BLaER1 (cell line): ENCODE measurements around the gene DTWD1.
"Not testable (repeated sequence)": the region's sequence is repeated elsewhere in the genome, so short reads cannot be mapped to it uniquely, and the experiment has no call there.

ENCODE experiments used
- H3K27ac ChIP-seq: shearing (Covaris generic); formaldehyde crosslinking; 2 replicates; pipeline ENCODE4 v1.8.1; 2022
- H3K27me3 ChIP-seq: shearing (Covaris generic); formaldehyde crosslinking; 2 replicates; pipeline ENCODE4 v1.8.1; 2022
- H3K36me3 ChIP-seq: shearing (Covaris generic); formaldehyde crosslinking; 2 replicates; pipeline ENCODE4 v1.8.1; 2022
- H3K4me1 ChIP-seq: shearing (Covaris generic); formaldehyde crosslinking; 2 replicates; pipeline ENCODE4 v1.8.1; 2022
- H3K4me2 ChIP-seq: shearing (Covaris generic); formaldehyde crosslinking; 2 replicates; pipeline ENCODE4 v1.8.1; 2022
- H3K4me3 ChIP-seq: shearing (Covaris generic); formaldehyde crosslinking; 2 replicates; pipeline ENCODE4 v1.8.1; 2022
- H3K9ac ChIP-seq: shearing (Covaris generic); formaldehyde crosslinking; 2 replicates; pipeline ENCODE4 v1.8.1; 2022
- H3K9me3 ChIP-seq: shearing (Covaris generic); formaldehyde crosslinking; 2 replicates; pipeline ENCODE4 v1.8.1; 2022
- H4K20me1 ChIP-seq: shearing (Covaris generic); formaldehyde crosslinking; 2 replicates; pipeline ENCODE4 v1.8.1; 2022
- Cebpa-rat ChIP-seq: shearing (Covaris generic); IDR thresholded peaks from 2 replicates; pipeline ENCODE4 v1.8.1; 2022

DTWD1 gene

GRCh38 chr15:49620658-49621368 lies at the start of gene DTWD1, which contains the start of gene FAM227B:
TSS of gene DTWD1 (plus strand) at chr15:49621048. CDS start at chr15:49625168, 4,120 bp downstream.
TSS of gene FAM227B (minus strand) at chr15:49620818. CDS start at chr15:49615171, 5,647 bp downstream.
- TF ChIP-seq Cebpa-rat, result peak; percentile 92

GRCh38 chr15:49573421-49573820 lies 47.4 kb upstream of the DTWD1 start:
- Histone ChIP-seq H3K9me3 (no peaks in the 10 kb centered on the region; the same call in 1 of the 2 replicates), H4K20me1 (no peaks in the 10 kb centered on the region), H3K27ac (no peak overlapping the region), H3K27me3 (no peaks in the 10 kb centered on the region), H3K36me3 (no peaks in the 10 kb centered on the region), H3K4me3 (no peak overlapping the region), H3K4me2 (no peak overlapping the region), H3K9ac (no peak overlapping the region), H3K4me1 (no peaks in the 10 kb centered on the region)
- TF ChIP-seq Cebpa-rat, result no peak

More at GRCh38 chr15:49620658-49621368, at the start of gene DTWD1, which contains the start of gene FAM227B:
- Histone ChIP-seq H3K4me3 (peak within 1 kb of the TSS; percentile 78), H3K9ac (peak within 1 kb of the TSS; percentile 90), H3K4me1 (peaks cover 14% of the 10 kb centered on the region), H3K9me3 (peaks cover 26% of the 10 kb centered on the region), H4K20me1 (no peaks in the 10 kb centered on the region), H3K27me3 (no peaks in the 10 kb centered on the region), H3K4me2 (peak within 1 kb of the TSS; percentile 79), H3K27ac (peak within 1 kb of the TSS; percentile 88), H3K36me3 (peaks cover 20% of the 10 kb centered on the region)

- Histone ChIP-seq H3K4me1 (no peaks in the 10 kb centered on the region), H3K9ac (no peak overlapping the region), H3K4me2 (no peak overlapping the region), H4K20me1 (no peaks in the 10 kb centered on the region), H3K27me3 (no peaks in the 10 kb centered on the region), H3K27ac (no peak overlapping the region), H3K9me3 (peaks cover 7% of the 10 kb centered on the region; the same call in 1 of the 2 replicates), H3K36me3 (no peaks in the 10 kb centered on the region), H3K4me3 (no peak overlapping the region)
- TF ChIP-seq Cebpa-rat, result no peak
Measured at GRCh38 chr15:49589030-49589429, 31.8 kb upstream of the DTWD1 start.

- H3K4me1 ChIP-seq, H3K9ac ChIP-seq, H3K9me3 ChIP-seq, H3K27me3 ChIP-seq, H3K27ac ChIP-seq, H3K36me3 ChIP-seq, H4K20me1 ChIP-seq, H3K4me2 ChIP-seq, H3K4me3 ChIP-seq: not testable (repeated sequence)
Measured at GRCh38 chr15:49592829-49593316, 28.0 kb upstream of the DTWD1 start.

GRCh38 chr15:49604625-49605409 lies 16.0 kb upstream of the DTWD1 start:
- Histone ChIP-seq H3K9me3 (peaks cover 28% of the 10 kb centered on the region), H3K36me3 (peaks cover 9% of the 10 kb centered on the region; the same call in 1 of the 2 replicates), H3K4me1 (no peaks in the 10 kb centered on the region), H3K27ac (no peak overlapping the region), H4K20me1 (no peaks in the 10 kb centered on the region), H3K27me3 (no peaks in the 10 kb centered on the region), H3K4me3 (no peak overlapping the region), H3K9ac (no peak overlapping the region), H3K4me2 (no peak overlapping the region)
- TF ChIP-seq Cebpa-rat, result no peak

- Histone ChIP-seq H3K4me2 (no peak overlapping the region), H3K4me3 (no peak overlapping the region), H3K9me3 (peaks cover 21% of the 10 kb centered on the region), H3K4me1 (no peaks in the 10 kb centered on the region), H3K27me3 (no peaks in the 10 kb centered on the region), H3K36me3 (peaks cover 9% of the 10 kb centered on the region; the same call in 1 of the 2 replicates), H3K9ac (no peak overlapping the region), H3K27ac (no peak overlapping the region), H4K20me1 (no peaks in the 10 kb centered on the region)
- no peak for TF ChIP-seq Cebpa-rat
Measured at GRCh38 chr15:49605588-49605987, 15.3 kb upstream of the DTWD1 start.

- Histone ChIP-seq H3K27ac (no peak overlapping the region), H3K27me3 (no peaks in the 10 kb centered on the region), H3K4me3 (no peak overlapping the region), H3K36me3 (peaks cover 9% of the 10 kb centered on the region; the same call in 1 of the 2 replicates), H3K9me3 (peaks cover 18% of the 10 kb centered on the region), H3K4me2 (no peak overlapping the region), H3K9ac (no peak overlapping the region), H4K20me1 (no peaks in the 10 kb centered on the region), H3K4me1 (no peaks in the 10 kb centered on the region)
- no peak for TF ChIP-seq Cebpa-rat
Measured at GRCh38 chr15:49606594-49606993, 14.3 kb upstream of the DTWD1 start.

- peaks cover 19% of the 10 kb centered on the region for H3K36me3 ChIP-seq
- H3K9ac ChIP-seq, result no peak overlapping the region
- no peak for TF ChIP-seq Cebpa-rat
- H3K27ac ChIP-seq, result no peak overlapping the region
- H3K27me3 ChIP-seq, result no peaks in the 10 kb centered on the region
- H4K20me1 ChIP-seq, result no peaks in the 10 kb centered on the region
- H3K4me3 ChIP-seq, result no peak overlapping the region
- H3K4me1 ChIP-seq, result no peaks in the 10 kb centered on the region
- H3K4me2 ChIP-seq, result no peak overlapping the region
- peaks cover 27% of the 10 kb centered on the region for H3K9me3 ChIP-seq
Measured at GRCh38 chr15:49610157-49610918, 10.5 kb upstream of the DTWD1 start.

- not testable (repeated sequence) for H3K27ac ChIP-seq, H4K20me1 ChIP-seq, H3K27me3 ChIP-seq, H3K4me2 ChIP-seq, H3K4me3 ChIP-seq, H3K4me1 ChIP-seq, H3K9ac ChIP-seq
- H3K9me3 ChIP-seq, result peaks cover 27% of the 10 kb centered on the region
- H3K36me3 ChIP-seq, result peaks cover 17% of the 10 kb centered on the region
Measured at GRCh38 chr15:49612240-49612639, 8.6 kb upstream of the DTWD1 start.
